Esophagus squamous epithelium (tissue), 4 donors: ENCODE results near the gene ZCCHC24.

Experiments used
- POLR2A ChIP-seq, 4 donors: fragments of 450-650 bp; IDR thresholded peaks; one replicate each; pipeline ENCODE4 v1.6.1; 2017; ENCODE audit warnings: antibody characterized with exemption in 4 of 4, mild to moderate bottlenecking in 4 of 4, moderate library complexity in 3 of 4
- TF ChIP-seq, protein P1 (sequence below), 6 experiments: fragments of 450-650 bp in 4 of 6; fragments of 200-600 bp in 2 of 6; sonication (generic) in 2 of 6; IDR thresholded peaks; one replicate each; pipeline ENCODE4 v1.5.1; 2016 to 2019; ENCODE audit warnings: antibody characterized with exemption in 6 of 6, mild to moderate bottlenecking in 4 of 6, moderate library complexity in 4 of 6

DNA sequence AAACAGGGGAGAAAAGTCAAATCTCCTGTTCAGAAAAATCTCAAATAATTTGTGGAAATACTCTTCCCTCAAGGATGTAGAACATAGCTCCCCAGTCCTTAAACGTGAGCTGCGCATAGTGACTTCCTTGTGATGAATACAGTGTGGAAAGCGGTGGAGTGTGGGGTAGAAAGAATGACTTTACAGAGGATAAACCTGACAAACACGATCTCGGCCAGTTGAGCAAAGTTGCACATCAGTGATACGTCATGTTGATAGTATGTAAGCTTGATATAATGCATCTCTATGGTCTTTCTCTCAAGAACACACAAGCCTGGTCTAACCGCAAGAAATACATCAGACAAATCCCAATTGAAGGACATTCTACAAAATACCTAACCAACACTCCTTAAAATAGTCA is 32.0 kb upstream of the ZCCHC24 start:
- TF ChIP-seq, protein P1, sequence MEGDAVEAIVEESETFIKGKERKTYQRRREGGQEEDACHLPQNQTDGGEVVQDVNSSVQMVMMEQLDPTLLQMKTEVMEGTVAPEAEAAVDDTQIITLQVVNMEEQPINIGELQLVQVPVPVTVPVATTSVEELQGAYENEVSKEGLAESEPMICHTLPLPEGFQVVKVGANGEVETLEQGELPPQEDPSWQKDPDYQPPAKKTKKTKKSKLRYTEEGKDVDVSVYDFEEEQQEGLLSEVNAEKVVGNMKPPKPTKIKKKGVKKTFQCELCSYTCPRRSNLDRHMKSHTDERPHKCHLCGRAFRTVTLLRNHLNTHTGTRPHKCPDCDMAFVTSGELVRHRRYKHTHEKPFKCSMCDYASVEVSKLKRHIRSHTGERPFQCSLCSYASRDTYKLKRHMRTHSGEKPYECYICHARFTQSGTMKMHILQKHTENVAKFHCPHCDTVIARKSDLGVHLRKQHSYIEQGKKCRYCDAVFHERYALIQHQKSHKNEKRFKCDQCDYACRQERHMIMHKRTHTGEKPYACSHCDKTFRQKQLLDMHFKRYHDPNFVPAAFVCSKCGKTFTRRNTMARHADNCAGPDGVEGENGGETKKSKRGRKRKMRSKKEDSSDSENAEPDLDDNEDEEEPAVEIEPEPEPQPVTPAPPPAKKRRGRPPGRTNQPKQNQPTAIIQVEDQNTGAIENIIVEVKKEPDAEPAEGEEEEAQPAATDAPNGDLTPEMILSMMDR (IDR thresholded peaks at IDR 0.05), result no peak
- no peak for TF ChIP-seq POLR2A (IDR thresholded peaks at IDR 0.05)
